IPS-18a (cell line): ENCODE results near the gene FAM118B.
A peak's percentile ranks its signal among the peaks of the same experiment; 100 is the strongest.

ENCODE experiments used
- H3K27ac ChIP-seq: one replicate; pipeline ENCODE4 v1.5.1; 2013; ENCODE audit warnings: low read length
- H3K27me3 ChIP-seq: one replicate; pipeline ENCODE4 v1.6.1; 2013; ENCODE audit warnings: mild to moderate bottlenecking, low read length; ENCODE audit not compliant: control insufficient read depth, insufficient read depth
- H3K36me3 ChIP-seq: one replicate; pipeline ENCODE4 v1.6.1; 2013; ENCODE audit warnings: low read depth, low read length; ENCODE audit not compliant: control insufficient read depth
- H3K4me1 ChIP-seq: one replicate; pipeline ENCODE4 v1.6.1; 2013; ENCODE audit warnings: low read depth, low read length; ENCODE audit not compliant: control insufficient read depth
- H3K4me3 ChIP-seq: one replicate; pipeline ENCODE4 v1.5.1; 2013; ENCODE audit warnings: low read length
- H3K9ac ChIP-seq: one replicate; pipeline ENCODE4 v1.6.1; 2013; ENCODE audit warnings: mild to moderate bottlenecking, low read length, moderate library complexity
- H3K9me3 ChIP-seq: one replicate; pipeline ENCODE4 v1.6.1; 2013; ENCODE audit warnings: low read depth, low read length; ENCODE audit not compliant: control insufficient read depth

Gene FAM118B

GRCh38 chr11:126211236-126212088 lies at the start of gene FAM118B, which contains the start of gene RPUSD4:
FAM118B (plus strand) TSS chr11:126211782; CDS start chr11:126235002, 23,220 bp downstream.
RPUSD4 (minus strand) TSS chr11:126211650; CDS start chr11:126211638, 12 bp downstream.
- H3K9ac ChIP-seq, result peak within 1 kb of the TSS; percentile 94

DNA sequence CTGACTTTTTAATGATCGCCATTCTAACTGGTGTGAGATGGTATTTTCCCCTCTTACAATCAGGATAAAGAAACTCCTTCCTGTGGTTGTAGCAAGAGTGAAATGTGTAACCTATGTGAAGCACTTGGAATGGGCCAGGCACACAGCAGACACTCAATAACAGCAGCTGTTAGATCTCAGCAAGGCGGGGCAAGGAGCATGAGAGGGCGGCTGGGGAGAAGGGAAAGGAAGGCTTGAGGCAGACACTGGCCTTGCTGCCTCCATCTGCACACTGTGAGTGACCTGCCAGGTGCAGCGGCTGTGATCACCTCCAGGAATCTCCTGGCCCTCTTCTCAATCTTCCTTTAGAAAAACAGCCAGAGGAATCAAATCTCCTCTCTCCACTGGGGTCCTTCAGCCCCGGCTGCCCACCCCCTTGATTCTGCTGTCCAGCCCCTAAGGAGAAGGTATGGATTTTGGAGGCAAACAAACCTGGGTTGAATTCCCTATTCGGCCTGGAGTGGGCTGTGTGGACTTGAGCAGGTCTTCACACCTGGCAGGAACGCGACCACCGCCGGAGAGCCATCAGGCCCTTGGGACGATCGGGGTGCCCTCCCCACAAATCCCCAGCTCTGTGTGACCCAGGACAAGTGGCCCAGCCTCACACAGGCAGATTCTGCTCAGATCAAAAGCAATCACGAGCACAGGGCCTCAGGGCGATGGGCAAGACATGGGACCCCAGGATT lies 49.1 kb upstream of the FAM118B start:
- Histone ChIP-seq H3K27me3 (no peaks in the 10 kb centered on the region), H3K4me3 (no peak overlapping the region), H3K9me3 (no peaks in the 10 kb centered on the region), H3K4me1 (peaks cover 27% of the 10 kb centered on the region), H3K36me3 (no peaks in the 10 kb centered on the region), H3K27ac (no peak overlapping the region), H3K9ac (no peak overlapping the region)

More at GRCh38 chr11:126211236-126212088, at the start of gene FAM118B, which contains the start of gene RPUSD4:
- peak within 1 kb of the TSS; percentile 94 for H3K4me3 ChIP-seq
- no peaks in the 10 kb centered on the region for H3K9me3 ChIP-seq
- H3K27me3 ChIP-seq, result no peaks in the 10 kb centered on the region
- peak within 1 kb of the TSS; percentile 95 for H3K27ac ChIP-seq
- peaks cover 29% of the 10 kb centered on the region for H3K36me3 ChIP-seq
- H3K4me1 ChIP-seq, result peaks cover 12% of the 10 kb centered on the region

GRCh38 chr11:126163074-126163700 lies 48.4 kb upstream of the FAM118B start:
- Histone ChIP-seq H3K27ac (no peak overlapping the region), H3K27me3 (no peaks in the 10 kb centered on the region), H3K9ac (no peak overlapping the region), H3K36me3 (no peaks in the 10 kb centered on the region), H3K9me3 (no peaks in the 10 kb centered on the region), H3K4me1 (peaks cover 26% of the 10 kb centered on the region), H3K4me3 (no peak overlapping the region)

DNA sequence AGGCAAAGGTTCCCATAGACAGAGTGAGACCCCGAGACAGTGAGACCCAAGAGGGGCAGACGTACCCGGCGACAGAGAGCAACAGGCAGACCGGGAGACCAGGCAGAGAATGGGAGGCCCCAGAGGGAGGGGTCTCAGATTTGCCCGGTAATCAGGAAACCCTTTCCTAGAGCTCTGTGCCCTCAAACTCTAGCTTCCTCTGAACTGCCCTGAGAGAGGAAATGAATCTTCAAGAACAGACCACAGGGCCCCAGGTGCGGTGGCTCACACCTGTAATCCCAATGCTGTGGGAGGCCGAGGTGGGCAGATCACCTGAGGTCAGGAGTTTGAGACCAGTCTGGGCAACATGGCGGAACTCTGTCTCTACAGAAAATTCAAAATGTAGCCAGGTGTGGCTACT lies 47.8 kb upstream of the FAM118B start:
- no peak overlapping the region for H3K4me3 ChIP-seq
- H3K9ac ChIP-seq, result no peak overlapping the region
- peaks cover 23% of the 10 kb centered on the region for H3K4me1 ChIP-seq
- no peaks in the 10 kb centered on the region for H3K36me3 ChIP-seq
- no peak overlapping the region for H3K27ac ChIP-seq
- no peaks in the 10 kb centered on the region for H3K27me3 ChIP-seq
- no peaks in the 10 kb centered on the region for H3K9me3 ChIP-seq

DNA sequence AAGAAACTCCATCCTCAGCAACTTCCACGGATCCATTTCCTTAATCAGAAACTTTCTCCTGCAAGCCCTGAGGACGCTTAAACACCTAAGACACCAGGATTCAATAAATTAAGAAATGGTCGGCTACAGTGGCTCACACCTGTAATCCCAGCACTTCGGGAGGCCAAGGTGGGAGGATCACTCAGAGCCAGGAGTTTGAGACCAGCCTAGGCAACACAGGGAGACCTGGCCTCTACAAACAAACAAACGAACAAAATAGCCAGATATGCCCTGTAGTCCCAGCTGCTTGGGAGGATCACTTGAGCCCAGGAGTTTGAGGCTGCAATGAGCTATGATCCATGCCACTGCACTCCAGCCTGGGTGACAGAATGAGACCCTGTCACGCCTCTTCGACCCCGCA lies 46.8 kb upstream of the FAM118B start:
- Histone ChIP-seq H3K27me3 (no peaks in the 10 kb centered on the region), H3K4me1 (peaks cover 22% of the 10 kb centered on the region), H3K4me3 (no peak overlapping the region), H3K27ac (no peak overlapping the region), H3K36me3 (no peaks in the 10 kb centered on the region), H3K9me3 (no peaks in the 10 kb centered on the region), H3K9ac (no peak overlapping the region)

- Histone ChIP-seq H3K27ac (no peak overlapping the region), H3K4me3 (no peak overlapping the region), H3K9me3 (no peaks in the 10 kb centered on the region), H3K9ac (no peak overlapping the region), H3K27me3 (no peaks in the 10 kb centered on the region), H3K36me3 (no peaks in the 10 kb centered on the region), H3K4me1 (peaks cover 17% of the 10 kb centered on the region)
Measured at GRCh38 chr11:126165311-126165720, 46.3 kb upstream of the FAM118B start.

DNA sequence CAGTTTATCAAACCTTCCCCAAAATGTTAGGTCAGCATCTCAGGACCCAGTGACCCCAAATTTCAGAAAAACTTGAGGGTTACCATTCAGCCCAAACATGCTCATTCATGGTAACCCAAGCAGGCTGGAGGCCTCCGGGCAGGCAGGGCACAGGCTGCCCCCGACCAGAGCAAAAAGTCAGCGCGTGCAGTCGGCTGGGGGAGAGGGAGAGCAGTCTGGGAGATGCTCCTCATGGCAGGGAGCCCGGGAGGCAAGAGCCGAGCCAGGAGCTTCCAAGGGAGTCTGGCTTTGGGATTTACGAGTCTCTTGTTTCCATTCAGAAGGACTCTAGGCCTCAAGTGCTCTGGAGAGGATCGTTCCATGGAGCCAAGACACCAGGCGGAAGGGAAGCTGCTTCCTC lies 45.8 kb upstream of the FAM118B start:
- no peaks in the 10 kb centered on the region for H3K9me3 ChIP-seq
- no peak overlapping the region for H3K4me3 ChIP-seq
- H3K27ac ChIP-seq, result no peak overlapping the region
- H3K27me3 ChIP-seq, result no peaks in the 10 kb centered on the region
- H3K36me3 ChIP-seq, result no peaks in the 10 kb centered on the region
- no peak overlapping the region for H3K9ac ChIP-seq
- H3K4me1 ChIP-seq, result peaks cover 12% of the 10 kb centered on the region

- Histone ChIP-seq H3K4me3 (no peak overlapping the region), H3K36me3 (no peaks in the 10 kb centered on the region), H3K9ac (no peak overlapping the region), H3K4me1 (peaks cover 9% of the 10 kb centered on the region), H3K27ac (no peak overlapping the region), H3K27me3 (no peaks in the 10 kb centered on the region), H3K9me3 (no peaks in the 10 kb centered on the region)
Measured at GRCh38 chr11:126166413-126166812, 45.2 kb upstream of the FAM118B start.

- Histone ChIP-seq H3K4me1 (peaks cover 9% of the 10 kb centered on the region), H3K9me3 (no peaks in the 10 kb centered on the region), H3K27me3 (no peaks in the 10 kb centered on the region), H3K9ac (no peak overlapping the region), H3K36me3 (no peaks in the 10 kb centered on the region), H3K27ac (no peak overlapping the region), H3K4me3 (no peak overlapping the region)
Measured at GRCh38 chr11:126167488-126167887, 44.1 kb upstream of the FAM118B start.

- Histone ChIP-seq H3K36me3 (no peaks in the 10 kb centered on the region), H3K27ac (no peak overlapping the region), H3K4me3 (no peak overlapping the region), H3K9ac (no peak overlapping the region), H3K4me1 (peaks cover 9% of the 10 kb centered on the region), H3K9me3 (no peaks in the 10 kb centered on the region), H3K27me3 (no peaks in the 10 kb centered on the region)
Measured at GRCh38 chr11:126169291-126169690, 42.3 kb upstream of the FAM118B start.

DNA sequence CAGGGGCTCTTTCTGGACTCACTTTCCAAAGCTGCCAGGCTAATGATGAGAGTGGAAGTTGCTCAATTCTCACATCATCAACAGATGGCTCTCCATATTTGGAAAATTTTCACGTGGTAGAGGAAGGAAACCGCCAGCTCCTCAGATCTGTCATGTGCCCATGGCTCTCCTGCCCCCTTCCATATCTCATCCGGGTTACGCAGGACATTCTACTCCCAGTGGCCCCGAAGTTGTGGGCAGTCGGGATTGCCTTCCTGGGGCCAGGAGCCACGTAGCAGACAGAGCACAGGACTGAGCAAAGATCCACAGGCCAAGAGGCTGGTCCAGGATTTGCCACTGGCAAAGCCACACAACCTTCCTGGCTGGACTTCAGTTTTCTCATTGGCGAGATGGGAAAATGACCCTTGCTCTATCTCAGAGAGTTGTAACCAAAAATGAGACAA lies 39.0 kb upstream of the FAM118B start:
- Histone ChIP-seq H3K27me3 (no peaks in the 10 kb centered on the region), H3K27ac (no peak overlapping the region), H3K36me3 (no peaks in the 10 kb centered on the region), H3K9me3 (no peaks in the 10 kb centered on the region), H3K4me3 (no peak overlapping the region), H3K9ac (no peak overlapping the region), H3K4me1 (peaks cover 9% of the 10 kb centered on the region)
